ENCODE data around the gene PSMB11. TPM values are rescaled to one million over a fixed set of nuclear protein-coding genes. Genes with fewer than 3 reads are reported as not detected.

The PSMB11 gene
- total RNA-seq, 3 donors from 2014 or later = not detected

GRCh38 chr14:23005451-23006187 is 36.4 kb upstream of the PSMB11 start:
- Histone ChIP-seq H3K4me3 (no peak overlapping the region), H3K36me3 (ENCODE audit: low read depth) (no peaks in the 10 kb centered on the region), H3K4me1 (ENCODE audit: low read depth) (peaks cover 7% of the 10 kb centered on the region), H3K9me3 (no peaks in the 10 kb centered on the region)
- DNase-seq (no peak), ATAC-seq (no peak)
- intact Hi-C loops (cut with DNase I, micrococcal nuclease) = no loop called here
- no peak for TF ChIP-seq CTCF (IDR thresholded peaks at IDR 0.05)

- TF ChIP-seq CTCF (IDR thresholded peaks at IDR 0.05) = no peak
- H3K9me3 ChIP-seq = no peaks in the 10 kb centered on the region
- DNase-seq = no peak
- H3K4me1 ChIP-seq (ENCODE audit: low read depth) = peaks cover 7% of the 10 kb centered on the region
- H3K36me3 ChIP-seq (ENCODE audit: low read depth) = no peaks in the 10 kb centered on the region
- no peak overlapping the region for H3K4me3 ChIP-seq
- no peak for ATAC-seq
- intact Hi-C loops (cut with DNase I, micrococcal nuclease) = no loop called here
Observed at GRCh38 chr14:23006188-23006534, 35.9 kb upstream of the PSMB11 start.

- H3K9me3 ChIP-seq = no peaks in the 10 kb centered on the region
- DNase-seq = peak; percentile 96 to 97 (median 97)
- H3K4me1 ChIP-seq (ENCODE audit: low read depth) = peaks cover 7% of the 10 kb centered on the region
- peak overlapping the region; percentile 23 for H3K4me3 ChIP-seq
- H3K36me3 ChIP-seq (ENCODE audit: low read depth) = no peaks in the 10 kb centered on the region
- intact Hi-C loops (cut with DNase I, micrococcal nuclease) = no loop called here
- TF ChIP-seq CTCF (IDR thresholded peaks at IDR 0.05) = no peak
- peak; percentile 97 for ATAC-seq
Observed at GRCh38 chr14:23006544-23007419, 35.2 kb upstream of the PSMB11 start.

- no peaks in the 10 kb centered on the region for H3K9me3 ChIP-seq
- TF ChIP-seq CTCF (IDR thresholded peaks at IDR 0.05) = no peak
- H3K4me3 ChIP-seq = no peak overlapping the region
- no peaks in the 10 kb centered on the region for H3K36me3 ChIP-seq (ENCODE audit: low read depth)
- no peak for ATAC-seq
- intact Hi-C loops (cut with DNase I, micrococcal nuclease) = no loop called here
- no peak for DNase-seq
- H3K4me1 ChIP-seq (ENCODE audit: low read depth) = peaks cover 7% of the 10 kb centered on the region
Observed at GRCh38 chr14:23008831-23009230, 33.2 kb upstream of the PSMB11 start.

- Histone ChIP-seq H3K4me3 (peak overlapping the region; percentile 18), H3K4me1 (ENCODE audit: low read depth) (peaks cover 7% of the 10 kb centered on the region), H3K36me3 (ENCODE audit: low read depth) (no peaks in the 10 kb centered on the region), H3K9me3 (no peaks in the 10 kb centered on the region)
- TF ChIP-seq CTCF (IDR thresholded peaks at IDR 0.05) = no peak
- peak in 1 of 3 donors; percentile 22 for DNase-seq
- intact Hi-C loops (cut with DNase I, micrococcal nuclease) = no loop called here
- ATAC-seq = no peak
Observed at GRCh38 chr14:23009483-23009938, 32.5 kb upstream of the PSMB11 start.
